ENCODE data around the gene TEX2. TPM values are rescaled to one million over a fixed set of nuclear protein-coding genes. Genes with fewer than 3 reads are reported as not detected.

The TEX2 gene
- total and polyA plus RNA-seq, 2 experiments from 2014 or later = 27.9 to 37.7 TPM

- H2AFZ ChIP-seq = peak overlapping the region; percentile 83
- peak overlapping the region; percentile 95 for H3K27ac ChIP-seq
- H4K20me1 ChIP-seq (ENCODE audit: insufficient read depth, poor library complexity, severe bottlenecking) = peaks cover 6% of the 10 kb centered on the region
- no peaks in the 10 kb centered on the region for H3K27me3 ChIP-seq
- DNase-seq (ENCODE audit: low spot score) = peak; percentile 65
- H3K9me2 ChIP-seq (replicated peaks; ENCODE audit: insufficient read depth) = no peaks in the 10 kb centered on the region
- no peaks in the 10 kb centered on the region for H3K36me3 ChIP-seq (replicated peaks; ENCODE audit: insufficient read depth, low read depth)
- H3K79me2 ChIP-seq = peaks cover 46% of the 10 kb centered on the region
- peaks cover 26% of the 10 kb centered on the region for H3K4me1 ChIP-seq (ENCODE audit: insufficient read depth)
- 1% methylated on average over 39 of the region's 59 CpGs for WGBS (ENCODE audit: low lambda C conversion rate, missing lambda C conversion rate)
- H3K9me3 ChIP-seq (ENCODE audit: low read depth) = no peaks in the 10 kb centered on the region
- H3K4me3 ChIP-seq = peak overlapping the region; percentile 95
- no peak for TF ChIP-seq EZH2 (IDR thresholded peaks at IDR 0.05; ENCODE audit: borderline replicate concordance)
- no peak for TF ChIP-seq CTCF (IDR thresholded peaks at IDR 0.05; ENCODE audit: poor library complexity)
- TF ChIP-seq EZH2phosphoT487 (IDR thresholded peaks at IDR 0.05; ENCODE audit: low read depth, severe bottlenecking, unreplicated experiment) = no peak
- H3K4me2 ChIP-seq = peak overlapping the region; percentile 91
These were observed 661 bp downstream of the TEX2 start for GRCh38 chr17:64262198-64262999.

- Histone ChIP-seq H4K20me1 (ENCODE audit: insufficient read depth, poor library complexity, severe bottlenecking) (peaks cover 6% of the 10 kb centered on the region), H3K4me1 (ENCODE audit: insufficient read depth) (peaks cover 26% of the 10 kb centered on the region), H3K4me2 (peak overlapping the region; percentile 91), H3K79me2 (peaks cover 55% of the 10 kb centered on the region), H3K9me2 (replicated peaks; ENCODE audit: insufficient read depth) (no peaks in the 10 kb centered on the region), H3K27ac (peak overlapping the region; percentile 95), H3K36me3 (replicated peaks; ENCODE audit: insufficient read depth, low read depth) (no peaks in the 10 kb centered on the region), H3K9me3 (ENCODE audit: low read depth) (no peaks in the 10 kb centered on the region), H3K27me3 (no peaks in the 10 kb centered on the region), H2AFZ (peak overlapping the region; percentile 83), H3K4me3 (peak overlapping the region; percentile 95)
- DNase-seq (ENCODE audit: low spot score) = no peak
- TF ChIP-seq EZH2phosphoT487 (IDR thresholded peaks at IDR 0.05; ENCODE audit: low read depth, severe bottlenecking, unreplicated experiment) = no peak
- no peak for TF ChIP-seq CTCF (IDR thresholded peaks at IDR 0.05; ENCODE audit: poor library complexity)
- no peak for TF ChIP-seq EZH2 (IDR thresholded peaks at IDR 0.05; ENCODE audit: borderline replicate concordance)
- 47% methylated on average over 6 of the region's 6 CpGs for WGBS (ENCODE audit: low lambda C conversion rate, missing lambda C conversion rate)
These were observed 1.5 kb downstream of the TEX2 start for GRCh38 chr17:64261417-64262145.

GRCh38 chr17:64260886-64261285, 2.2 kb downstream of the TEX2 start:
- no peak overlapping the region for H3K4me3 ChIP-seq
- H3K27me3 ChIP-seq = no peaks in the 10 kb centered on the region
- TF ChIP-seq EZH2phosphoT487 (IDR thresholded peaks at IDR 0.05; ENCODE audit: low read depth, severe bottlenecking, unreplicated experiment) = no peak
- DNase-seq (ENCODE audit: low spot score) = no peak
- H3K4me1 ChIP-seq (ENCODE audit: insufficient read depth) = peaks cover 26% of the 10 kb centered on the region
- peaks cover 62% of the 10 kb centered on the region for H3K79me2 ChIP-seq
- no peaks in the 10 kb centered on the region for H3K9me2 ChIP-seq (replicated peaks; ENCODE audit: insufficient read depth)
- no peak overlapping the region for H2AFZ ChIP-seq
- WGBS (ENCODE audit: low lambda C conversion rate, missing lambda C conversion rate) = 70% methylated on average over 1 of the region's 1 CpG
- H4K20me1 ChIP-seq (ENCODE audit: insufficient read depth, poor library complexity, severe bottlenecking) = peaks cover 9% of the 10 kb centered on the region
- H3K36me3 ChIP-seq (replicated peaks; ENCODE audit: insufficient read depth, low read depth) = no peaks in the 10 kb centered on the region
- H3K4me2 ChIP-seq = peak overlapping the region; percentile 91
- H3K9me3 ChIP-seq (ENCODE audit: low read depth) = no peaks in the 10 kb centered on the region
- peak overlapping the region; percentile 7 for H3K27ac ChIP-seq

GRCh38 chr17:64259922-64260321, 3.1 kb downstream of the TEX2 start:
- TF ChIP-seq EZH2phosphoT487 (IDR thresholded peaks at IDR 0.05; ENCODE audit: low read depth, severe bottlenecking, unreplicated experiment) (no peak), EZH2 (IDR thresholded peaks at IDR 0.05; ENCODE audit: borderline replicate concordance) (no peak), CTCF (IDR thresholded peaks at IDR 0.05; ENCODE audit: poor library complexity) (no peak)
- Histone ChIP-seq H3K79me2 (peaks cover 71% of the 10 kb centered on the region), H3K4me1 (ENCODE audit: insufficient read depth) (peaks cover 26% of the 10 kb centered on the region), H3K9me3 (ENCODE audit: low read depth) (no peaks in the 10 kb centered on the region), H3K9me2 (replicated peaks; ENCODE audit: insufficient read depth) (no peaks in the 10 kb centered on the region), H3K27me3 (no peaks in the 10 kb centered on the region), H3K36me3 (replicated peaks; ENCODE audit: insufficient read depth, low read depth) (no peaks in the 10 kb centered on the region), H3K4me2 (peak overlapping the region; percentile 91), H2AFZ (no peak overlapping the region), H4K20me1 (ENCODE audit: insufficient read depth, poor library complexity, severe bottlenecking) (peaks cover 15% of the 10 kb centered on the region), H3K27ac (peak overlapping the region; percentile 37), H3K4me3 (no peak overlapping the region)
- WGBS (ENCODE audit: low lambda C conversion rate, missing lambda C conversion rate) = 51% methylated on average over 3 of the region's 3 CpGs
- peak; percentile 40 for DNase-seq (ENCODE audit: low spot score)
